WTC11 (cell line): Measurements from ENCODE around the gene RNF38.

ENCODE experiments used
- ATF1 ChIP-seq: sonication (generic); formaldehyde crosslinking; IDR thresholded peaks from 2 replicates; pipeline ENCODE4 v1.8.1; 2023; ENCODE audit warnings: mild to moderate bottlenecking, moderate library complexity, missing genetic modification reagents
- CTCF ChIP-seq: fragments of 200-600 bp; IDR thresholded peaks from 2 replicates; pipeline ENCODE4 v1.8.0; 2022; ENCODE audit warnings: antibody characterized with exemption
- NFE2L1 ChIP-seq: sonication (generic); formaldehyde crosslinking; IDR thresholded peaks from 2 replicates; pipeline ENCODE4 v1.8.1; 2023; ENCODE audit warnings: missing genetic modification reagents
- ZBTB21 ChIP-seq: sonication (generic); formaldehyde crosslinking; IDR thresholded peaks from 2 replicates; pipeline ENCODE4 v1.8.1; 2023; ENCODE audit warnings: mild to moderate bottlenecking, missing genetic modification reagents, borderline replicate concordance
- ZNF425 ChIP-seq: fragments of 250-450 bp; sonication (Bioruptor Pico); conservative IDR thresholded peaks from 2 replicates; pipeline ENCODE4 v1.9.0; 2021; ENCODE audit warnings: mild to moderate bottlenecking

- TF ChIP-seq CTCF, result no peak
- TF ChIP-seq ZBTB21 (CRISPR knock-in tag), result no peak
- no peak for TF ChIP-seq ATF1 (CRISPR knock-in tag)
- TF ChIP-seq ZNF425 (CRISPR knock-in tag), result no peak
- TF ChIP-seq NFE2L1 (CRISPR knock-in tag), result no peak
Observed at GRCh38 chr9:36322462-36322861, 77.6 kb downstream of the RNF38 start.
